Posterior vena cava (tissue), 2 donors: Measurements from ENCODE around the gene TTLL10. TPM values are rescaled to one million over a fixed set of nuclear protein-coding genes. Genes with fewer than 3 reads are reported as not detected.

Source experiments
- microRNA-seq, 2 donors: library from miRNA; unstranded; fragments of <30 nt; microRNA quantifications; one replicate each; pipeline ENCODE4 v1.2.0, GENCODE V29; 2020 to 2021; ENCODE audit warnings: borderline microRNAs expressed in 2 of 2
- total RNA-seq, 2 donors: library from RNA; stranded (reverse); fragmentation: NEBNext Ultra II Directional; extraction: Animal tissue kit (Norgen Biotek cat#: 25700); gene quantifications; one replicate each; pipeline ENCODE4 v1.2.1, GENCODE V29; 2021
- donor health status: DM: yes; HTN: yes; CAD: no.
- donor health status: DM: yes; HTN: yes; CAD: no.

TTLL10 gene
- total RNA-seq, 2 donors from 2014 or later: 0.19 TPM; not detected in 1

Small RNAs within 50 kb of the gene (microRNA-seq; reads per million reads assigned to microRNA genes)
- gene MIR200A (3.5 to 21.7 reads per million in 2 donors), gene MIR200B (17.7 to 159 reads per million in 2 donors), gene MIR429 (1.6 to 15.9 reads per million in 2 donors)

Other genes with a start within 250 kb of the TTLL10 start
- gene SAMD11, start 250.0 kb upstream of the TTLL10 start, total RNA-seq: 10 to 100 TPM; 16.5 to 38.0 TPM
- gene NOC2L, start 214.6 kb upstream of the TTLL10 start, total RNA-seq: 10 to 100 TPM; 42.8 to 44.5 TPM
- gene KLHL17, start 213.3 kb upstream of the TTLL10 start, total RNA-seq: 1 to 10 TPM; 8.5 to 8.9 TPM
- under 1 TPM; 0.86 to 0.88 TPM for gene PLEKHN1, start 207.4 kb upstream of the TTLL10 start, total RNA-seq
- gene PERM1, start 191.8 kb upstream of the TTLL10 start, total RNA-seq: under 1 TPM in 1 of 2 donors, not detected in 1; 0.24 TPM
- 10 to 100 TPM; 53.5 to 54.4 TPM for gene HES4, start 173.8 kb upstream of the TTLL10 start, total RNA-seq
- gene ISG15, start 160.4 kb upstream of the TTLL10 start, total RNA-seq: 10 to 100 TPM; 22.9 to 47.3 TPM
- 10 to 100 TPM; 18.8 to 26.8 TPM for gene AGRN, start 153.8 kb upstream of the TTLL10 start, total RNA-seq
- not detected for gene RNF223, start 99.6 kb upstream of the TTLL10 start, total RNA-seq
- 1 to 10 TPM; 6.7 to 7.4 TPM for gene C1orf159, start 57.8 kb upstream of the TTLL10 start, total RNA-seq
- under 1 TPM; 0.33 to 0.93 TPM for gene TNFRSF18, start 32.7 kb downstream of the TTLL10 start, total RNA-seq
- gene TNFRSF4, start 40.3 kb downstream of the TTLL10 start, total RNA-seq: 1 to 10 TPM; 2.0 to 2.8 TPM
- gene SDF4, start 58.1 kb downstream of the TTLL10 start, total RNA-seq: 100 to 1,000 TPM; 121 to 151 TPM
- gene B3GALT6, start 58.4 kb downstream of the TTLL10 start, total RNA-seq: 10 to 100 TPM in 1 of 2 donors, 1 to 10 TPM in 1; 9.9 to 10.3 TPM
- gene C1QTNF12, start 72.8 kb downstream of the TTLL10 start, total RNA-seq: 1 to 10 TPM; 1.9 to 4.1 TPM
- 10 to 100 TPM; 29.0 to 32.0 TPM for gene UBE2J2, start 100.0 kb downstream of the TTLL10 start, total RNA-seq
- 1 to 10 TPM; 1.8 to 6.1 TPM for gene SCNN1D, start 106.6 kb downstream of the TTLL10 start, total RNA-seq
- gene ACAP3, start 134.1 kb downstream of the TTLL10 start, total RNA-seq: 10 to 100 TPM; 40.9 to 50.9 TPM
- 10 to 100 TPM in 1 of 2 donors, 1 to 10 TPM in 1; 8.3 to 10.5 TPM for gene PUSL1, start 134.7 kb downstream of the TTLL10 start, total RNA-seq
- 10 to 100 TPM; 61.8 to 65.6 TPM for gene INTS11, start 150.8 kb downstream of the TTLL10 start, total RNA-seq
- gene CPTP, start 150.9 kb downstream of the TTLL10 start, total RNA-seq: 10 to 100 TPM; 11.6 to 14.1 TPM
- gene TAS1R3, start 157.4 kb downstream of the TTLL10 start, total RNA-seq: under 1 TPM in 1 of 2 donors, not detected in 1; 0.09 TPM
- 10 to 100 TPM; 45.9 to 61.9 TPM for gene DVL1, start 175.5 kb downstream of the TTLL10 start, total RNA-seq
- 100 to 1,000 TPM; 104 to 174 TPM for gene MXRA8, start 184.7 kb downstream of the TTLL10 start, total RNA-seq
- gene AURKAIP1, start 201.3 kb downstream of the TTLL10 start, total RNA-seq: 10 to 100 TPM; 70.9 to 78.8 TPM
- 100 to 1,000 TPM; 102 to 109 TPM for gene CCNL2, start 225.5 kb downstream of the TTLL10 start, total RNA-seq
- gene MRPL20, start 233.4 kb downstream of the TTLL10 start, total RNA-seq: 10 to 100 TPM; 69.7 to 75.0 TPM
- gene ANKRD65, start 247.4 kb downstream of the TTLL10 start, total RNA-seq: 1 to 10 TPM; 2.4 to 7.4 TPM